DND-41 (cell line): ENCODE results near the gene CEP152.

Experiments
- ATAC-seq: fragments of 200-7000 bp; cut with Tn5 transposase; 3 replicates; pipeline ENCODE4 v1.9.1; 2021; ENCODE audit warnings: low read depth; ENCODE audit not compliant: insufficient read depth
- DNase-seq: peaks from one replicate; pipeline ENCODE4 v3.0.0-alpha.2; 2020
- H2AFZ ChIP-seq: 2 replicates; pipeline ENCODE4 v1.6.0; 2012; ENCODE audit warnings: low read depth, low read length
- H3K27ac ChIP-seq: 2 replicates; pipeline ENCODE4 v1.5.1; 2012; ENCODE audit warnings: low read length, inconsistent platforms
- H3K27me3 ChIP-seq: fragments of 200-600 bp; sonication (generic); 2 replicates; pipeline ENCODE4 v1.6.0; 2012; ENCODE audit warnings: low read length, mild to moderate bottlenecking, inconsistent platforms; ENCODE audit not compliant: insufficient read depth, poor library complexity
- H3K36me3 ChIP-seq: 2 replicates; pipeline ENCODE4 v1.5.1; 2012; ENCODE audit warnings: low read length, inconsistent platforms; ENCODE audit not compliant: insufficient read depth
- H3K4me1 ChIP-seq: 2 replicates; pipeline ENCODE4 v1.5.1; 2012; ENCODE audit warnings: mild to moderate bottlenecking, low read length; ENCODE audit not compliant: insufficient read depth
- H3K4me2 ChIP-seq: 2 replicates; pipeline ENCODE4 v1.6.0; 2012; ENCODE audit warnings: mild to moderate bottlenecking, moderate library complexity, low read length, inconsistent platforms; ENCODE audit not compliant: insufficient read depth
- H3K4me3 ChIP-seq, 2 experiments: fragments of 200-600 bp in 1 of 2; shearing (Covaris generic) in 1 of 2; 2 replicates each; pipeline ENCODE4 v1.5.1; 2012 to 2016; ENCODE audit warnings: inconsistent platforms in 2 of 2, low read length in 2 of 2, mild to moderate bottlenecking in 2 of 2, low read depth in 1 of 2, moderate library complexity in 1 of 2
- H3K79me2 ChIP-seq: 2 replicates; pipeline ENCODE4 v1.6.0; 2012; ENCODE audit warnings: low read length, inconsistent platforms; ENCODE audit not compliant: insufficient read depth
- H3K9ac ChIP-seq: 2 replicates; pipeline ENCODE4 v1.6.0; 2012; ENCODE audit warnings: low read depth, mild to moderate bottlenecking, inconsistent platforms, low read length, moderate library complexity
- H3K9me3 ChIP-seq: 2 replicates; pipeline ENCODE4 v1.5.1; 2012; ENCODE audit warnings: low read length, moderate library complexity, mild to moderate bottlenecking, inconsistent platforms; ENCODE audit not compliant: insufficient read depth, severe bottlenecking
- H4K20me1 ChIP-seq: 2 replicates; pipeline ENCODE4 v1.6.0; 2012; ENCODE audit warnings: low read length; ENCODE audit not compliant: insufficient read depth
- CTCF ChIP-seq: IDR thresholded peaks from 2 replicates; pipeline ENCODE4 v1.5.1; 2012; ENCODE audit warnings: borderline replicate concordance, low read length, moderate library complexity, mild to moderate bottlenecking; ENCODE audit not compliant: poor library complexity, severe bottlenecking; ENCODE audit errors: extremely low read depth
- EZH2 ChIP-seq: IDR thresholded peaks from 3 replicates; pipeline ENCODE4 v1.6.1; 2012; ENCODE audit warnings: borderline replicate concordance, low read depth, mild to moderate bottlenecking, moderate library complexity, low read length, inconsistent platforms; ENCODE audit not compliant: severe bottlenecking

Gene CEP152

DNA sequence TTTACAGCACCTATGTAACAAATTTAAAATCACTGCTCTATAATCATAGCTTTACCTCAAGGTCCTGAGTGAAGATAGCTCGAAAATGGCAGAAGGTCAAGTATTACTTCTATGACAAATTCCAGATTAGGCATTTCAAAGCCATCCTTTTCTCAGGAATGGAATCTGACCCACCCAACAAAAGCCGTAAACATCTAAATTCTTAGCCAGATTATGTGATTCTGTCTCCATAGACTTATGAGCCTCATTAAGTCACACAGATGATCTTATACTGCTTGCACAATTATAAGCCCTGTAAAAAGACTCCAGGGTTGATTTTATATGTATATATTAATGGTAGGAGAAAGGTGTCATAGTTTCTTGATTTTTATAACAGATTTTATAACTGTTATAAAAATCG is 56.9 kb downstream of the CEP152 start:
- no peak overlapping the region for H3K4me3 ChIP-seq
- H3K27ac ChIP-seq, result no peak overlapping the region
- peaks cover 75% of the 10 kb centered on the region for H3K36me3 ChIP-seq
- no peaks in the 10 kb centered on the region for H3K79me2 ChIP-seq
- no peaks in the 10 kb centered on the region for H3K9me3 ChIP-seq
- H4K20me1 ChIP-seq, result no peaks in the 10 kb centered on the region
- no peak overlapping the region for H3K9ac ChIP-seq
- no peaks in the 10 kb centered on the region for H3K27me3 ChIP-seq
- no peaks in the 10 kb centered on the region for H3K4me1 ChIP-seq
- ATAC-seq, result no peak
- no peak for DNase-seq
- no peak overlapping the region for H2AFZ ChIP-seq
- H3K4me2 ChIP-seq, result no peak overlapping the region
- no peak for TF ChIP-seq CTCF
- no peak for TF ChIP-seq EZH2

GRCh38 chr15:48751595-48751994 is 59.3 kb downstream of the CEP152 start:
- Histone ChIP-seq H4K20me1 (no peaks in the 10 kb centered on the region), H3K9ac (no peak overlapping the region), H3K9me3 (no peaks in the 10 kb centered on the region), H3K27me3 (no peaks in the 10 kb centered on the region), H3K27ac (no peak overlapping the region), H3K79me2 (no peaks in the 10 kb centered on the region), H3K4me3 (no peak overlapping the region), H3K36me3 (peaks cover 76% of the 10 kb centered on the region; the same call in 1 of the 2 replicates), H3K4me1 (no peaks in the 10 kb centered on the region), H3K4me2 (no peak overlapping the region), H2AFZ (no peak overlapping the region)
- DNase-seq, result no peak
- TF ChIP-seq EZH2, result no peak
- ATAC-seq, result no peak

DNA sequence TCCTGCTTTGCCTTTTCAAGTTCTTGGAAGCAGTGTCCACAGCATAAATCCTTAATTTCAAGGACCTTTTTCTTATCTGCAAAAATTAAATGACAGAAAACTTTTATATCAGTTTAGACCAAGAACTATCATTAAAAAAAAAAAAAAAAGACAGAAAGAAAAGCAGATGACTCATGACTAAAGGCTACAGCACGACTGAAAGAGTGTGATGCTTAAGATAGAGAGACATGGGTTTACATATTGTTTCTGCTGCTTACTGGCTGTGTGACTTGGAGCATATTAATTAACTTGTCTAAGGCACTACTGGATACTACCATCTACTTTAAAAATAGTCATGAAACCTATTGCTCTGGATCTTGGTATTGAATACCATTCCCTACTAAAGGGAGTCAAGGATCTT is 62.3 kb downstream of the CEP152 start:
- Histone ChIP-seq H3K36me3 (peaks cover 63% of the 10 kb centered on the region; the same call in 1 of the 2 replicates), H3K27ac (no peak overlapping the region), H3K79me2 (no peaks in the 10 kb centered on the region), H2AFZ (no peak overlapping the region), H3K4me1 (no peaks in the 10 kb centered on the region), H3K4me3 (no peak overlapping the region), H3K4me2 (no peak overlapping the region), H3K9me3 (no peaks in the 10 kb centered on the region), H4K20me1 (no peaks in the 10 kb centered on the region), H3K9ac (no peak overlapping the region), H3K27me3 (no peaks in the 10 kb centered on the region)
- TF ChIP-seq CTCF (no peak), EZH2 (no peak)
- DNase-seq (no peak), ATAC-seq (no peak)

DNA sequence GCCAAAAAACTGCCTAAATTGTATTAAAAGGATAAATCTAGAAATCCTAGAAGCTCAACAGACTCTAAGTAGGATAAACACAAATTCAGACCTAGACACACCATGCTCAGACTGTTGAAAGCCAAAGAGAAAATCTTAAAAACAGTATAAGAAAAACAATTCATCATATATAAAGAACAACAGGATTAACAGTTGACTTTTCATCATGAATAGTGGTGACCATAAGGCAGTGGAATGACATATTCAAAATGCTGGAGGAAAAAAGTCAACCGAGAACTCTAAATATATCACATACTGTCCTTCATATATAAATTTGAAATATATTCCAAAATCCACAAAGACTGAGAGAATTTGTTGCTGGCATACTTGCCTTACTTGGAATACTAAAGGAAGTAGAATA is 77.3 kb downstream of the CEP152 start:
- Histone ChIP-seq H3K27me3 (no peaks in the 10 kb centered on the region), H3K4me3 (no peak overlapping the region), H3K4me1 (no peaks in the 10 kb centered on the region), H3K9me3 (no peaks in the 10 kb centered on the region), H4K20me1 (no peaks in the 10 kb centered on the region), H3K27ac (no peak overlapping the region), H3K36me3 (peaks cover 49% of the 10 kb centered on the region), H3K4me2 (no peak overlapping the region), H3K9ac (no peak overlapping the region), H2AFZ (no peak overlapping the region), H3K79me2 (no peaks in the 10 kb centered on the region)
- TF ChIP-seq CTCF (no peak), EZH2 (no peak)
- ATAC-seq (no peak), DNase-seq (no peak)
